ENCODE measurements around the gene COL4A1.

GRCh38 chr13:110224519-110224918, 82.4 kb downstream of the COL4A1 start:
- TF ChIP-seq ELF4 (CRISPR knock-in tag; IDR thresholded peaks at IDR 0.05; ENCODE audit: borderline replicate concordance): no peak
- TF ChIP-seq SMARCC2 (IDR thresholded peaks at IDR 0.05): no peak
- no peak for TF ChIP-seq ZBTB43 (CRISPR knock-in tag; conservative IDR thresholded peaks at IDR 0.05)
